GM23248 (cell line): ENCODE data around the gene ASH1L. TPM values are rescaled to one million over a fixed set of nuclear protein-coding genes. Genes with fewer than 3 reads are reported as not detected.
A peak's percentile ranks its signal among the peaks of the same experiment; 100 is the strongest.

ENCODE experiments used
- DNase-seq: peaks from one replicate; pipeline ENCODE4 v3.0.0-alpha.2; 2015
- H2AFZ ChIP-seq: fragments of 200-600 bp; sonication (generic); 2 replicates; pipeline ENCODE4 v1.6.1; 2016; ENCODE audit warnings: antibody characterized with exemption
- H3F3A ChIP-seq: fragments of 200-600 bp; sonication (generic); 2 replicates; pipeline ENCODE4 v1.6.1; 2016; ENCODE audit warnings: mild to moderate bottlenecking, antibody characterized with exemption, mixed run types; ENCODE audit not compliant: insufficient read depth
- H3K27ac ChIP-seq: fragments of 200-600 bp; sonication (generic); 2 replicates; pipeline ENCODE4 v1.5.1; 2016; ENCODE audit warnings: mild to moderate bottlenecking
- H3K27me3 ChIP-seq: fragments of 200-600 bp; sonication (generic); replicated peaks from 2 replicates; pipeline ENCODE4 v1.6.1; 2016; ENCODE audit warnings: mild to moderate bottlenecking; ENCODE audit not compliant: insufficient read depth
- H3K36me3 ChIP-seq: fragments of 200-600 bp; sonication (generic); 2 replicates; pipeline ENCODE4 v1.6.1; 2016; ENCODE audit warnings: low read depth, mild to moderate bottlenecking
- H3K4me1 ChIP-seq: fragments of 200-600 bp; sonication (generic); 2 replicates; pipeline ENCODE4 v1.6.1; 2016; ENCODE audit warnings: mild to moderate bottlenecking; ENCODE audit not compliant: insufficient read depth
- H3K4me2 ChIP-seq: fragments of 200-600 bp; sonication (generic); one replicate; pipeline ENCODE4 v1.6.1; 2016; ENCODE audit warnings: mild to moderate bottlenecking; ENCODE audit not compliant: unreplicated experiment
- H3K4me3 ChIP-seq: fragments of 200-600 bp; sonication (generic); 2 replicates; pipeline ENCODE4 v1.5.1; 2016; ENCODE audit warnings: mild to moderate bottlenecking
- H3K79me2 ChIP-seq: fragments of 200-600 bp; sonication (generic); 2 replicates; pipeline ENCODE4 v1.6.1; 2016; ENCODE audit warnings: mild to moderate bottlenecking; ENCODE audit not compliant: insufficient read depth
- H3K9ac ChIP-seq: fragments of 200-600 bp; sonication (generic); 2 replicates; pipeline ENCODE4 v1.6.1; 2016; ENCODE audit warnings: mild to moderate bottlenecking
- H3K9me2 ChIP-seq: fragments of 200-600 bp; sonication (generic); 2 replicates; pipeline ENCODE4 v1.6.1; 2016; ENCODE audit warnings: mixed run types, mild to moderate bottlenecking, moderate library complexity; ENCODE audit not compliant: insufficient read depth
- H3K9me3 ChIP-seq: fragments of 200-600 bp; sonication (generic); one replicate; pipeline ENCODE4 v1.6.1; 2017; ENCODE audit warnings: low read depth
- H4K20me1 ChIP-seq: fragments of 200-600 bp; sonication (generic); 2 replicates; pipeline ENCODE4 v1.6.0; 2016; ENCODE audit not compliant: insufficient read depth
- EZH2 ChIP-seq: fragments of 200-600 bp; sonication (generic); IDR thresholded peaks from 2 replicates; pipeline ENCODE4 v1.6.1; 2018; ENCODE audit warnings: antibody characterized with exemption, mild to moderate bottlenecking; ENCODE audit not compliant: insufficient read depth, poor library complexity, severe bottlenecking
- EZH2phosphoT487 ChIP-seq: fragments of 200-600 bp; sonication (generic); IDR thresholded peaks from 2 replicates; pipeline ENCODE4 v1.6.1; 2018; ENCODE audit warnings: antibody characterized with exemption, moderate library complexity, mild to moderate bottlenecking, low read depth; ENCODE audit not compliant: insufficient read depth
- WGBS, 2 experiments: methylation state at CpG; one replicate each; pipeline ENCODE4 v1.1.6; 2015 to 2017; ENCODE audit warnings: low lambda C conversion rate in 2 of 2, low coverage in 1 of 2; ENCODE audit errors: missing lambda C conversion rate in 2 of 2; 5-methylcytosine and 5-hydroxymethylcytosine counted together
- in situ Hi-C: fragments of 300-500 bp; cut with MboI; formaldehyde crosslinking; loops from 2 replicates; pipeline ENCODE4 v1.15.0; 2020
- polyA plus RNA-seq: library from polyadenylated mRNA; unstranded; fragments of >200 nt; fragmentation: Nextera tagmentation; extraction: Ambion mirVana; gene quantifications from 2 replicates; pipeline ENCODE4 v1.2.1, GENCODE V29; 2016
- total RNA-seq: library from RNA; depleted of rRNA; stranded (reverse); fragments of >200 nt; shearing (Covaris generic); gene quantifications from 2 replicates; pipeline ENCODE4 v1.2.3, GENCODE V29; 2014

ASH1L gene
- total and polyA plus RNA-seq, 2 experiments from 2014 or later, result 15.2 to 18.2 TPM

DNA sequence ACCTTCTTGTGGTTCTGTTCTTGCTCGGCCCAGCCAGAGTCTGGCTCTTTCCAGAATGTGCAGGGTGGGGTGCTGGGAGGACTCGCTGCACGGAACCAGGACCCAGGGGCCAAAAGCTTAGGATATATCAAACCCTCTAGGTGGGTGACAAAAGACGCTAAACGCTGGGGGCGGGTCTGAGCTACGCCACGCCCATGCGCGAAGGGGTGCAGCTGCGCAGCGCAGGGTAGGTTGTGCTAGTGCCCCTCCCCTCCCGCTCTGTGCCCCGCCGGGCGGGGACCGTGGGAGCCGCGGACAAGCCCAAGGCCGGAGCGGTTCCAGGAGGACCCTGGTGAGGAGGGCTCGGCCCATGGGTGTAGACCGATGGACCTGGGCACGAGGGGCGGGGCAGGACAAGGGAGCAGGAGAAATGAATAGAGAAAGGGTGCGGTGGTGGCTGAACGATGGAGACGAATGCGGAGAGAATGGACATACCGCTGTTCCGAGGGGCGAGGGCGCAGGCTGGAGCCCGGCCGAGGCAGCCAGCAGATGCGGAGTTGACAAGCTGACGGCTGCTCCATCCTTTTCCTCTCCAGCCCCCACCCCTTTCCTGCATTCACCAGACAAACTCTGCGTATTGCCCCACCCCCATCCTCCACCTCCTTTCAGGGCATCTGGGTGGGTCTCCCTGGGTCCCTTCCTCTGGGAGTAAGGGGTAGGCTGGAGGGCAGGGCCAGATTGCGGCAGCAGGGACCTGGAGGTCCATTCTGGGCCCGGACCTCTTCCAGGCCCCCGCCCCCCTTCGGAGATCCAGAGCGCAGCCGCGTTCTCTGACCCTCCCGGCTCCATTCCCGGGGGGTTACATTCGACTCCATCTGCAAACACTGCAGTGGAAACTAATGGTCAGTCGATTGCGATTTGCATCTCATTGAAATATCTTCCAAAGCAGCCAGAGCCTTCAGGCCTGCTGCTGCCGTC is 241.7 kb downstream of the ASH1L start, which contains the start of gene RUSC1:
TSS of gene RUSC1 (plus strand) at position 234 of the 957 bp plus-strand sequence. CDS start 880 bp downstream, outside the sequence.
- in situ Hi-C loops, result no loop called here
- H3K4me1 ChIP-seq, result peaks cover 12% of the 10 kb centered on the region
- H2AFZ ChIP-seq, result peak within 1 kb of the TSS; percentile 75
- H3K9ac ChIP-seq, result peak within 1 kb of the TSS; percentile 83
- peaks cover 24% of the 10 kb centered on the region for H3K79me2 ChIP-seq
- WGBS, 2 experiments, result 5% methylated on average over 50 to 51 of the region's 51 CpGs
- peaks cover 8% of the 10 kb centered on the region for H3F3A ChIP-seq
- H3K36me3 ChIP-seq, result no peaks in the 10 kb centered on the region
- no peaks in the 10 kb centered on the region for H3K27me3 ChIP-seq
- H3K4me3 ChIP-seq, result peak within 1 kb of the TSS; percentile 89
- peak within 1 kb of the TSS; percentile 99 for H3K4me2 ChIP-seq
- H3K9me3 ChIP-seq, result no peaks in the 10 kb centered on the region
- H3K9me2 ChIP-seq, result no peaks in the 10 kb centered on the region
- H4K20me1 ChIP-seq, result no peaks in the 10 kb centered on the region
- H3K27ac ChIP-seq, result peak within 1 kb of the TSS; percentile 9; the same call in 1 of the 2 replicates
- no peak for TF ChIP-seq EZH2phosphoT487
- no peak for TF ChIP-seq EZH2
- peak; percentile 83 for DNase-seq

DNA sequence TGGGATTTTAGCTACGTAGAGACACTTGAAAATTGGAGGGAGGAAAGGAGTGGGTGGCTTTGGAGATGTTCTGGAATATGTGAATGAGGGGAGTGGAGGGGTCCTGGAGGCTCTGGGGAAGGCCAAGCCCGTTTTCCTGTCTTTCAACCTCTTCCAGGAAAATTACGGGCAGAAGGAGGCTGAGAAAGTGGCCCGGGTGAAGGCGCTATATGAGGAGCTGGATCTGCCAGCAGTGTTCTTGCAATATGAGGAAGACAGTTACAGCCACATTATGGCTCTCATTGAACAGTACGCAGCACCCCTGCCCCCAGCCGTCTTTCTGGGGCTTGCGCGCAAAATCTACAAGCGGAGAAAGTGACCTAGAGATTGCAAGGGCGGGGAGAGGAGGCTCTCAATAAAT is 242.4 kb downstream of the ASH1L start:
- no peaks in the 10 kb centered on the region for H3K36me3 ChIP-seq
- H3F3A ChIP-seq, result peaks cover 8% of the 10 kb centered on the region
- no peaks in the 10 kb centered on the region for H4K20me1 ChIP-seq
- in situ Hi-C loops, result no loop called here
- peaks cover 17% of the 10 kb centered on the region for H3K79me2 ChIP-seq
- peak overlapping the region; percentile 89 for H3K4me3 ChIP-seq
- H2AFZ ChIP-seq, result peak overlapping the region; percentile 75
- H3K4me2 ChIP-seq, result peak overlapping the region; percentile 99
- no peaks in the 10 kb centered on the region for H3K9me2 ChIP-seq
- H3K27ac ChIP-seq, result peak overlapping the region; percentile 9; the same call in 1 of the 2 replicates
- H3K27me3 ChIP-seq, result no peaks in the 10 kb centered on the region
- no peak for DNase-seq
- H3K4me1 ChIP-seq, result peaks cover 12% of the 10 kb centered on the region
- 23 to 26% methylated on average over 11 of the region's 11 CpGs for WGBS, 2 experiments
- peak overlapping the region; percentile 83 for H3K9ac ChIP-seq
- H3K9me3 ChIP-seq, result no peaks in the 10 kb centered on the region
- TF ChIP-seq EZH2 (no peak), EZH2phosphoT487 (no peak)

DNA sequence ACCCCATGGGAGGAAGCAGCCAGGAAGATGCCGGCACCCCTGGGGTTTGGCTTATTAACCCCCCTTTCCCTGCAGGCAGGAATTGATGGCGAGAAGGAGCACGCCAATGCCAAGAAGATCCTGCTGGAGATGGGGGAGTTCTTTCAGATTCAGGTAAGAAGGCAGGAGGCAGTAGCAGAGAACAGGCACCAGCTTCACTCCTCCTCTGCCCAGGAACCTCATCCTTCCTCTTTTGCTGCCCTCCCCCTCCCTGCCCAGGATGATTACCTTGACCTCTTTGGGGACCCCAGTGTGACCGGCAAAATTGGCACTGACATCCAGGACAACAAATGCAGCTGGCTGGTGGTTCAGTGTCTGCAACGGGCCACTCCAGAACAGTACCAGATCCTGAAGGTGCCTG is 243.1 kb downstream of the ASH1L start:
- no peak overlapping the region for H3K4me2 ChIP-seq
- WGBS, 2 experiments, result 68 to 72% methylated on average over 5 of the region's 5 CpGs
- no peak for DNase-seq

DNA sequence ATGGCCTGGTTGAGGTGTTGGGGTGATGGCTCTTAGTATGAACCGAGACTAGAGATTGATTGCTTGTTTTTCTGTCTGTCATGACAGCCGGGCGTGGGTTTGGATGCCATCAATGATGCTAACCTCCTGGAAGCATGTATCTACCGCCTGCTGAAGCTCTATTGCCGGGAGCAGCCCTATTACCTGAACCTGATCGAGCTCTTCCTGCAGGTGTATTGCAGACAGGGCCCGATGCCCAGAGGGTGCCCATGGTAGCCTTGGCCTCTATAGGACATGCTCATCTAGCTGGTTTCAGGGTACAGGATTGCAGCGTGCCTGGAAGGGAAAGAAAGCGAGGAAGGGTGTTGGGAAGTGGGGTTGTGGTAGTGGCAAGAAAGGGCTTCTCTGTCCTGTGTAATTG is 244.5 kb downstream of the ASH1L start:
- H3K36me3 ChIP-seq, result no peaks in the 10 kb centered on the region
- H3K9me2 ChIP-seq, result no peaks in the 10 kb centered on the region
- no peak overlapping the region for H3K27ac ChIP-seq
- no peak for TF ChIP-seq EZH2phosphoT487
- TF ChIP-seq EZH2, result no peak
- H3K79me2 ChIP-seq, result peaks cover 9% of the 10 kb centered on the region
- H3F3A ChIP-seq, result peaks cover 8% of the 10 kb centered on the region
- WGBS, 2 experiments, result 88 to 93% methylated on average over 9 of the region's 9 CpGs
- H3K9me3 ChIP-seq, result no peaks in the 10 kb centered on the region
- H4K20me1 ChIP-seq, result no peaks in the 10 kb centered on the region
- H3K9ac ChIP-seq, result no peak overlapping the region
- no peak overlapping the region for H3K4me2 ChIP-seq
- in situ Hi-C loops, result no loop called here
- H3K4me3 ChIP-seq, result no peak overlapping the region
- H3K27me3 ChIP-seq, result no peaks in the 10 kb centered on the region
- H3K4me1 ChIP-seq, result peaks cover 12% of the 10 kb centered on the region
- no peak for DNase-seq
- H2AFZ ChIP-seq, result no peak overlapping the region

More for the DNA sequence above, 243.1 kb downstream of the ASH1L start:
- no peak overlapping the region for H3K9ac ChIP-seq
- H4K20me1 ChIP-seq, result no peaks in the 10 kb centered on the region
- no peak overlapping the region for H3K27ac ChIP-seq
- peaks cover 10% of the 10 kb centered on the region for H3K79me2 ChIP-seq
- H3K9me3 ChIP-seq, result no peaks in the 10 kb centered on the region
- H3K27me3 ChIP-seq, result no peaks in the 10 kb centered on the region
- H3K9me2 ChIP-seq, result no peaks in the 10 kb centered on the region
- no peak overlapping the region for H3K4me3 ChIP-seq
- in situ Hi-C loops, result no loop called here
- TF ChIP-seq EZH2 (no peak), EZH2phosphoT487 (no peak)
- H2AFZ ChIP-seq, result no peak overlapping the region
- peaks cover 8% of the 10 kb centered on the region for H3F3A ChIP-seq
- no peaks in the 10 kb centered on the region for H3K36me3 ChIP-seq
- H3K4me1 ChIP-seq, result peaks cover 12% of the 10 kb centered on the region
